ENCODE results near the gene CSRP3.

- TF ChIP-seq, protein P1, sequence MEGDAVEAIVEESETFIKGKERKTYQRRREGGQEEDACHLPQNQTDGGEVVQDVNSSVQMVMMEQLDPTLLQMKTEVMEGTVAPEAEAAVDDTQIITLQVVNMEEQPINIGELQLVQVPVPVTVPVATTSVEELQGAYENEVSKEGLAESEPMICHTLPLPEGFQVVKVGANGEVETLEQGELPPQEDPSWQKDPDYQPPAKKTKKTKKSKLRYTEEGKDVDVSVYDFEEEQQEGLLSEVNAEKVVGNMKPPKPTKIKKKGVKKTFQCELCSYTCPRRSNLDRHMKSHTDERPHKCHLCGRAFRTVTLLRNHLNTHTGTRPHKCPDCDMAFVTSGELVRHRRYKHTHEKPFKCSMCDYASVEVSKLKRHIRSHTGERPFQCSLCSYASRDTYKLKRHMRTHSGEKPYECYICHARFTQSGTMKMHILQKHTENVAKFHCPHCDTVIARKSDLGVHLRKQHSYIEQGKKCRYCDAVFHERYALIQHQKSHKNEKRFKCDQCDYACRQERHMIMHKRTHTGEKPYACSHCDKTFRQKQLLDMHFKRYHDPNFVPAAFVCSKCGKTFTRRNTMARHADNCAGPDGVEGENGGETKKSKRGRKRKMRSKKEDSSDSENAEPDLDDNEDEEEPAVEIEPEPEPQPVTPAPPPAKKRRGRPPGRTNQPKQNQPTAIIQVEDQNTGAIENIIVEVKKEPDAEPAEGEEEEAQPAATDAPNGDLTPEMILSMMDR (conservative IDR thresholded peaks at IDR 0.05; ENCODE audit: low read length), result no peak
- TF ChIP-seq EZH2phosphoT487 (IDR thresholded peaks at IDR 0.05; ENCODE audit: borderline replicate concordance), result no peak
Measured at GRCh38 chr11:19243143-19243542, 41.4 kb upstream of the CSRP3 start.

All from Loucy (cell line).